ENCODE measurements around the gene POTEF. TPM values are rescaled to one million over a fixed set of nuclear protein-coding genes. Genes with fewer than 3 reads are reported as not detected.
"Not testable (repeated sequence)": the region's sequence is repeated elsewhere in the genome, so short reads cannot be mapped to it uniquely, and the experiment has no call there.

POTEF gene
- total and polyA plus RNA-seq, 4 donors = not detected

- Histone ChIP-seq H3K27ac (ENCODE audit: low read depth in 1 of 2, low read length in 2 of 2) (no peak overlapping the region), H3K9me3 (ENCODE audit: control insufficient read depth in 4 of 4, low read length in 3 of 4) (no peaks in the 10 kb centered on the region), H3K4me3 (ENCODE audit: low read depth in 1 of 3, low read length in 3 of 3) (no peak overlapping the region), H3K4me1 (ENCODE audit: control insufficient read depth in 4 of 4, insufficient read depth in 4 of 4, low read length in 3 of 4) (no peaks in the 10 kb centered on the region), H3K9ac (ENCODE audit: low read depth in 1 of 2, low read length in 2 of 2) (no peak overlapping the region), H3K27me3 (ENCODE audit: control insufficient read depth in 4 of 4, insufficient read depth in 4 of 4, low read length in 3 of 4) (no peaks in the 10 kb centered on the region), H3K36me3 (ENCODE audit: control insufficient read depth in 4 of 4, insufficient read depth in 3 of 4, low read depth in 1 of 4, low read length in 3 of 4) (peaks cover 2 to 24% (median 9%) of the 10 kb centered on the region in 4 donors)
- 97% methylated on average over 6 of the region's 6 CpGs for WGBS
- DNase-seq (ENCODE audit: low spot score) = no peak
- TF ChIP-seq HNF4G (IDR thresholded peaks at IDR 0.05) = no peak
- no peak for TF ChIP-seq RAD21 (IDR thresholded peaks at IDR 0.05)
- no peak for TF ChIP-seq NR2F2 (IDR thresholded peaks at IDR 0.05)
- TF ChIP-seq ZBTB33 (IDR thresholded peaks at IDR 0.05) = no peak
- no peak for TF ChIP-seq EGR1 (IDR thresholded peaks at IDR 0.05; ENCODE audit: low read depth in 2 of 2)
- no peak for TF ChIP-seq CTCF (IDR thresholded peaks at IDR 0.05; ENCODE audit: low read depth, low read length, missing input control)
- TF ChIP-seq TAF1 (conservative IDR thresholded peaks at IDR 0.05) = no peak
- TF ChIP-seq SP1 (IDR thresholded peaks at IDR 0.05) = no peak
These were observed 31.1 kb upstream of the POTEF start for GRCh38 chr2:130160131-130160530.

- H3K36me3 ChIP-seq (ENCODE audit: control insufficient read depth in 4 of 4, insufficient read depth in 3 of 4, low read depth in 1 of 4, low read length in 3 of 4) = peaks cover 5 to 22% (median 7%) of the 10 kb centered on the region in 4 donors
- not testable (repeated sequence) for H3K9ac ChIP-seq (ENCODE audit: low read depth in 1 of 2, low read length in 2 of 2); DNase-seq (ENCODE audit: low spot score); H3K4me3 ChIP-seq (ENCODE audit: low read depth in 1 of 3, low read length in 3 of 3); H3K4me1 ChIP-seq (ENCODE audit: control insufficient read depth in 4 of 4, insufficient read depth in 4 of 4, low read length in 3 of 4); H3K27ac ChIP-seq (ENCODE audit: low read depth in 1 of 2, low read length in 2 of 2); H3K9me3 ChIP-seq (ENCODE audit: control insufficient read depth in 4 of 4, low read length in 3 of 4); H3K27me3 ChIP-seq (ENCODE audit: control insufficient read depth in 4 of 4, insufficient read depth in 4 of 4, low read length in 3 of 4)
- WGBS = 96% methylated on average over 4 of the region's 4 CpGs
These were observed 30.4 kb upstream of the POTEF start for GRCh38 chr2:130159376-130159775.

- no peaks in the 10 kb centered on the region for H3K4me1 ChIP-seq (ENCODE audit: control insufficient read depth in 4 of 4, insufficient read depth in 4 of 4, low read length in 3 of 4)
- no peak overlapping the region for H3K9ac ChIP-seq (ENCODE audit: low read depth in 1 of 2, low read length in 2 of 2)
- DNase-seq (ENCODE audit: low spot score) = no peak
- 91% methylated on average over 9 of the region's 9 CpGs for WGBS
- H3K36me3 ChIP-seq (ENCODE audit: control insufficient read depth in 4 of 4, insufficient read depth in 3 of 4, low read depth in 1 of 4, low read length in 3 of 4) = peaks cover 2 to 20% (median 6%) of the 10 kb centered on the region in 4 donors
- no peak overlapping the region for H3K4me3 ChIP-seq (ENCODE audit: low read depth in 1 of 3, low read length in 3 of 3)
- no peaks in the 10 kb centered on the region for H3K27me3 ChIP-seq (ENCODE audit: control insufficient read depth in 4 of 4, insufficient read depth in 4 of 4, low read length in 3 of 4)
- no peak overlapping the region for H3K27ac ChIP-seq (ENCODE audit: low read depth in 1 of 2, low read length in 2 of 2)
- H3K9me3 ChIP-seq (ENCODE audit: control insufficient read depth in 4 of 4, low read length in 3 of 4) = no peaks in the 10 kb centered on the region
- TF ChIP-seq HNF4G (IDR thresholded peaks at IDR 0.05) (no peak), MAX (IDR thresholded peaks at IDR 0.05) (no peak), JUND (IDR thresholded peaks at IDR 0.05) (no peak), GABPA (IDR thresholded peaks at IDR 0.05 in 1 of 2, conservative IDR thresholded peaks at IDR 0.05 in 1 of 2) (no peak), CTCF (IDR thresholded peaks at IDR 0.05; ENCODE audit: low read depth, low read length, missing input control) (no peak), YY1 (IDR thresholded peaks at IDR 0.05) (no peak)
These were observed 29.6 kb upstream of the POTEF start for GRCh38 chr2:130158631-130159030.

GRCh38 chr2:130157825-130158514, 28.9 kb upstream of the POTEF start:
- H3K27me3 ChIP-seq (ENCODE audit: control insufficient read depth in 4 of 4, insufficient read depth in 4 of 4, low read length in 3 of 4); H3K9me3 ChIP-seq (ENCODE audit: control insufficient read depth in 4 of 4, low read length in 3 of 4); H3K4me3 ChIP-seq (ENCODE audit: low read depth in 1 of 3, low read length in 3 of 3); H3K27ac ChIP-seq (ENCODE audit: low read depth in 1 of 2, low read length in 2 of 2); DNase-seq (ENCODE audit: low spot score); H3K9ac ChIP-seq (ENCODE audit: low read depth in 1 of 2, low read length in 2 of 2); H3K4me1 ChIP-seq (ENCODE audit: control insufficient read depth in 4 of 4, insufficient read depth in 4 of 4, low read length in 3 of 4): not testable (repeated sequence)
- H3K36me3 ChIP-seq (ENCODE audit: control insufficient read depth in 4 of 4, insufficient read depth in 3 of 4, low read depth in 1 of 4, low read length in 3 of 4) = peaks cover 0 to 22% (median 9%) of the 10 kb centered on the region in 4 donors
- 83% methylated on average over 13 of the region's 13 CpGs for WGBS

GRCh38 chr2:130157354-130157753, 28.3 kb upstream of the POTEF start:
- H3K4me3 ChIP-seq (ENCODE audit: low read depth in 1 of 3, low read length in 3 of 3); H3K9me3 ChIP-seq (ENCODE audit: control insufficient read depth in 4 of 4, low read length in 3 of 4); H3K4me1 ChIP-seq (ENCODE audit: control insufficient read depth in 4 of 4, insufficient read depth in 4 of 4, low read length in 3 of 4); H3K27me3 ChIP-seq (ENCODE audit: control insufficient read depth in 4 of 4, insufficient read depth in 4 of 4, low read length in 3 of 4); H3K27ac ChIP-seq (ENCODE audit: low read depth in 1 of 2, low read length in 2 of 2); DNase-seq (ENCODE audit: low spot score); H3K9ac ChIP-seq (ENCODE audit: low read depth in 1 of 2, low read length in 2 of 2): not testable (repeated sequence)
- 92% methylated on average over 11 of the region's 12 CpGs for WGBS
- peaks cover 1 to 24% (median 11%) of the 10 kb centered on the region in 4 donors for H3K36me3 ChIP-seq (ENCODE audit: control insufficient read depth in 4 of 4, insufficient read depth in 3 of 4, low read depth in 1 of 4, low read length in 3 of 4)

Measured in liver (tissue), 9 donors.